KMS-11 (cell line): ENCODE measurements around the gene ESRRG.

ENCODE experiments used
- H2AFZ ChIP-seq: fragments of 200-600 bp; sonication (generic); 2 replicates; pipeline ENCODE4 v1.6.1; 2016; ENCODE audit warnings: antibody characterized with exemption, mixed run types, low read depth
- H3K27ac ChIP-seq: fragments of 200-600 bp; sonication (generic); 2 replicates; pipeline ENCODE4 v1.6.1; 2016; ENCODE audit warnings: mild to moderate bottlenecking, mixed run types
- H3K27me3 ChIP-seq: fragments of 200-600 bp; sonication (generic); 2 replicates; pipeline ENCODE4 v1.6.1; 2017; ENCODE audit warnings: mild to moderate bottlenecking, low read depth, mixed run types, moderate library complexity; ENCODE audit not compliant: insufficient read depth
- H3K36me3 ChIP-seq: fragments of 200-600 bp; sonication (generic); 2 replicates; pipeline ENCODE4 v1.6.1; 2017; ENCODE audit warnings: mild to moderate bottlenecking, mixed run types; ENCODE audit not compliant: insufficient read depth
- H3K4me1 ChIP-seq: fragments of 200-600 bp; sonication (generic); 2 replicates; pipeline ENCODE4 v1.6.1; 2016; ENCODE audit warnings: mild to moderate bottlenecking, low read depth, mixed run types; ENCODE audit not compliant: poor library complexity, severe bottlenecking
- H3K4me2 ChIP-seq: fragments of 200-600 bp; sonication (generic); 2 replicates; pipeline ENCODE4 v1.7.0; 2016; ENCODE audit warnings: mild to moderate bottlenecking, mixed run types
- H3K4me3 ChIP-seq: fragments of 200-600 bp; sonication (generic); IDR thresholded peaks from 2 replicates; pipeline ENCODE4 v1.6.1; 2017; ENCODE audit warnings: low read depth, low read length, mixed read lengths; ENCODE audit not compliant: insufficient read depth
- H3K79me2 ChIP-seq: fragments of 200-600 bp; sonication (generic); 2 replicates; pipeline ENCODE4 v1.6.1; 2016; ENCODE audit warnings: low read depth, mixed run types; ENCODE audit not compliant: insufficient read depth
- H3K9ac ChIP-seq: fragments of 200-600 bp; sonication (generic); 2 replicates; pipeline ENCODE4 v1.6.1; 2016; ENCODE audit warnings: mild to moderate bottlenecking, mixed run types
- H4K20me1 ChIP-seq: fragments of 200-600 bp; sonication (generic); 2 replicates; pipeline ENCODE4 v1.6.1; 2016; ENCODE audit warnings: mild to moderate bottlenecking, mixed run types; ENCODE audit not compliant: insufficient read depth
- CTCF ChIP-seq: fragments of 200-600 bp; sonication (generic); conservative IDR thresholded peaks from 2 replicates; pipeline ENCODE4 v1.6.1; 2017; ENCODE audit warnings: low read depth, mild to moderate bottlenecking, antibody characterized with exemption, low read length, moderate library complexity, mixed read lengths

The ESRRG gene

GRCh38 chr1:216679108-216679507 lies 44.1 kb downstream of the ESRRG start:
- Histone ChIP-seq H3K9ac (no peak overlapping the region), H3K4me2 (no peak overlapping the region), H3K4me3 (no peak overlapping the region), H3K27ac (no peak overlapping the region), H3K79me2 (no peaks in the 10 kb centered on the region), H2AFZ (no peak overlapping the region), H3K36me3 (no peaks in the 10 kb centered on the region), H3K4me1 (no peaks in the 10 kb centered on the region), H4K20me1 (no peaks in the 10 kb centered on the region), H3K27me3 (no peaks in the 10 kb centered on the region)
- TF ChIP-seq CTCF, result no peak

- Histone ChIP-seq H4K20me1 (no peaks in the 10 kb centered on the region), H3K9ac (no peak overlapping the region), H3K4me1 (peaks cover 3% of the 10 kb centered on the region), H2AFZ (no peak overlapping the region), H3K27me3 (no peaks in the 10 kb centered on the region), H3K79me2 (no peaks in the 10 kb centered on the region), H3K27ac (no peak overlapping the region), H3K36me3 (no peaks in the 10 kb centered on the region), H3K4me3 (no peak overlapping the region), H3K4me2 (no peak overlapping the region)
- TF ChIP-seq CTCF, result no peak
Measured at GRCh38 chr1:216670118-216670883, 52.9 kb downstream of the ESRRG start.

- Histone ChIP-seq H3K27ac (no peak overlapping the region), H3K79me2 (no peaks in the 10 kb centered on the region), H3K4me2 (no peak overlapping the region), H3K4me1 (peaks cover 6% of the 10 kb centered on the region), H2AFZ (no peak overlapping the region), H3K36me3 (no peaks in the 10 kb centered on the region), H3K4me3 (no peak overlapping the region), H4K20me1 (no peaks in the 10 kb centered on the region), H3K27me3 (no peaks in the 10 kb centered on the region), H3K9ac (no peak overlapping the region)
- no peak for TF ChIP-seq CTCF
Measured at GRCh38 chr1:216666441-216666840, 56.8 kb downstream of the ESRRG start.

- no peak overlapping the region for H2AFZ ChIP-seq
- no peaks in the 10 kb centered on the region for H4K20me1 ChIP-seq
- H3K27ac ChIP-seq, result no peak overlapping the region
- H3K4me2 ChIP-seq, result no peak overlapping the region
- peaks cover 6% of the 10 kb centered on the region for H3K4me1 ChIP-seq
- no peak for TF ChIP-seq CTCF
- no peak overlapping the region for H3K4me3 ChIP-seq
- no peak overlapping the region for H3K9ac ChIP-seq
- no peaks in the 10 kb centered on the region for H3K79me2 ChIP-seq
- H3K27me3 ChIP-seq, result no peaks in the 10 kb centered on the region
- no peaks in the 10 kb centered on the region for H3K36me3 ChIP-seq
Measured at GRCh38 chr1:216665856-216666255, 57.4 kb downstream of the ESRRG start.
